Activated T-cell treated with anti-CD3 and anti-CD28 coated beads for 4 hours (primary cell): ENCODE data around the gene RAB14.

ENCODE experiments used
- DNase-seq: peaks from one replicate; pipeline ENCODE4 v3.0.0-alpha.2; 2020

The RAB14 gene

DNA sequence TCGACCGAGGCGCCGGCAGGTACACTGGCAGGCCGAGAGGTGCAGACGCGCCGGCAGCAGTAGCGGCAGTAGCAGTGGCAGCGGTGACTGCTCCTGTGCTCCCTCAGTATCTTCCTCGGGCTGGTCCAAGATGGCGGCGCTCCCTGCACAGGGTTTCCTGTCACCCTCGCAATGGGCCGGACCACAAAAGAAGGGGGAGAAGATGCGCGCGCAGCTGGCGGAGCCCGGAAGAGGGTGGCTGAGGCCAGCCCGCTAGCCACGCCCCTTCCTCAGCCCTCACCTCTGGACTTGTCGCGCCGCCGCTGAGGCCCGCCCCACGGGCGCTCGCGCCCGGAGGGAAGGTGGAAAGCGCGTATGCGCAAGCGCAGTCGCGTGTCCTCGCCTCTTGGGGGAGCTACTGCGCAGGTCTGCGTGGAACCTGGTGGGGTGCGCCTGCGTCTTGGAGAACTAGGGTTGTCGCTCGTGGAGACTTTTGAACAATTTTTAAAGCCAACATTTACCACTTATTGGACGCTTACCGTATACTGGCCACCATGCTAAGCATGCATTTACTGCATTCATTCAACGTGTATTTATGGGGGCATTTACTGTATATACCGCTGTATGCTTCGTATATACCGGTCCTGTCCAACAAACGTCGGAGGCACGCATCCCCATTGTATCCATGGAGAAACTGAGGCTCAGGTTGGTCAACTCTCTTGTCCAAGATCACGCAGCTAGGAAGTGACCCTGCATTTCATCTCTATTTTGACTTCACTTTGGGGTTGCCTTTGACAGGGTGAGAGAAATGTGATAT is at the start of gene RAB14:
TSS of gene RAB14 (minus strand) at position 132 of the 796 bp plus-strand sequence. CDS start 8,457 bp downstream, outside the sequence.
- DNase-seq: peak; percentile 100

DNA sequence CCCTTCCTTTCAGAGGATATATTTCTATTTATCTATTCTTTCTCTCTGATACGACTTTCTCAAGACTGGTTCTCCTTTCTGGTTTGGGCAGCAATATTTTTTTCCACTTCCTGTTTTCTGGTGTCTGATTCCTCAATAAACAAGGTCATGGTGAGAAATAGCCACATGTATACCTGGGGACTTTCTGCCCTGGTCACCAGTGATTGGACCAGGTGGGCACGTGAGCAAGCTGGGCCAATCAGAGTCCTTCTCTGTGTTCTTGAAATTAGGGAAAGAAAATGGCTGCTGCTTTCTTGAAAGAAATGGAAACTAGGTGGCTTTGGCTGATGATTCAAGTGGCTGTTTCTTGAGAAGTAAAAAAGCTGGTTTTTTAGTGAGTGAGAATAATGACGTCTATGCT is 47.9 kb upstream of the RAB14 start:
- DNase-seq: no peak

DNA sequence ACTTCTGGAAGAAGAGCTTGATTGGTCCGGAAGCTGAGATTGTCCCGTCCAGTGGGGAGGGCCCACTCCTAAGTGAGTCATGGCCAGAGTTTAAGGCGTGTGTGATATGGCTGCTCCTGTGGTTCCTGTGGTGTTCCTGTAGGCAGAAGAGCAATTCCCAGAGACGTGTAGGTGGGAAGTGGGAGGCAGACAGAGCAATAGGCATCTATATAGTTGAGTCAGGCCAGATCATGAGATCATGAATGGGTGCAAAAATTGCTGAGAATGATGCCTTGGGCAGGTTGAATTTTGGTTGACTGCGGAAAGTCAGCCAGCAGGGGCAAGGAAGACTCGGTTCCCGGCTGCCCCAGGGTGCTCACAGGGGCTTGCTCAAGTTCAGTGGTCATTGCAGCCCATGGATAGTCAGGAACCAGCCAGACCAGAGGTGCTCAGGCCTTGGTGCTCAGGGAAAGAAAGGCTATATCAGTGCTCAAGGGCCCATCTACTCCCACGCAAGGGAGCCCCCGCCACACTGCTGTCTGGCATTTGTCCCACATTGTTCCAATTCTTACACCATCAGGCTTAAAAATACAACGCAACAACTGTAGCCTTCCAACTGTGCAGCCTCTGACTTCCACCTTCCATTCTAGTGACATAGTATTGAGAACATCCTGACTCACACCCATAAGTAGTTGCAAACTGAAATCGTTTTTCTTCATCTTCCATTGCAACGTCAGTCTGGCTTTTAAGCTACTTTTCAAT is 45.3 kb upstream of the RAB14 start:
- no peak for DNase-seq

DNA sequence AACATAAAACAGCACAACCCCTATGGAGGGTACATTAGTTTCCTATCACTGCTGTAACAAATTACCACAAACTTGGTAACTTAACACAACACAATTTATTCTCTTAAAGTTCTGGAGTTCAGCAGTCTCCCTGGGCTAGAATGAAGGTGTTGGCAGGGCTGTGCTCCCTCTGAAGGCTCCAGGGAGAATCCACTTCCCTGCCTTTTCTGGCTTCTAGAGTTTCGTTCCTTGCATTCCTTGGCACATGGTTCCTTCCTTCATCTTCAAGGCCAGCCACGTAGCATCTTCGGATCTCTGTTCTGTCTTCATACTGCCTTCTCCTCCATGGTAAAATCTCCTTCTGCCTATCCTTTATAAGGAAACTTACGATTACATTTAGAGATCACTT is 41.3 kb upstream of the RAB14 start:
- no peak for DNase-seq

DNA sequence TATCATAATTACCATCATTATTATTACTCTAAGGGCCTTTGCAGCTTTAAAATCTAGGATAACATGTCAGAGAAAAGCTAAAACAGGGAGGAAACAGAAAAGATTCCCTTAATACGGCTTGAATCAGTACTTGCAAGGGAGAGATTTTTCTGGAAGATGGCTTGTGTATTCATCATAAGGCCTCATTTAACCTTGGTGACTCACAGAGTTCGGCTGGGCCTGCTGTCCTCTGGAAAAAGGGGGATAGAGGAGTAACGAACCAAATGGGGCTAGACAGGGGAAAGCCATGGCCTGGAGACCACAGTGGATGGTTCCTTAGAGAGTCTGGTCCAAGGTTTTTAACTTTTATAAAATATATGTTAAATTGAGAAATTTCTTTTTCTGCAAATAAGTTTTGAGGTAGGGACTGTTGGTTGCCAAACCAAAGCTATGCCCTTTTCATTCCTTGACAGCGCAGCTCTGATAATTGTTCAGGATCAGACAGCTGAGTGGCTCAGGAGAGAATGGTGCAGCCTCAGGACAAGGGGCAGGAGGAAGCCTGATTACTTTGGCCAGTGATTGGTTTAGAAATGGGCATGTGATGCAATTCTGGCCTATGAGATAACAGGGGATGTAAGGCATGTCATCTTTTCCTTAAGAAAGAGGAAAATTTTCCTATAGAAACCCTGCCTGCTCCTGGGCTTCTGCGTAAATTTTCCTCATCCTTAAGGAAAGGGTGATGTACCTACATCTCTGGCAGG is 40.7 kb upstream of the RAB14 start:
- DNase-seq: no peak

DNA sequence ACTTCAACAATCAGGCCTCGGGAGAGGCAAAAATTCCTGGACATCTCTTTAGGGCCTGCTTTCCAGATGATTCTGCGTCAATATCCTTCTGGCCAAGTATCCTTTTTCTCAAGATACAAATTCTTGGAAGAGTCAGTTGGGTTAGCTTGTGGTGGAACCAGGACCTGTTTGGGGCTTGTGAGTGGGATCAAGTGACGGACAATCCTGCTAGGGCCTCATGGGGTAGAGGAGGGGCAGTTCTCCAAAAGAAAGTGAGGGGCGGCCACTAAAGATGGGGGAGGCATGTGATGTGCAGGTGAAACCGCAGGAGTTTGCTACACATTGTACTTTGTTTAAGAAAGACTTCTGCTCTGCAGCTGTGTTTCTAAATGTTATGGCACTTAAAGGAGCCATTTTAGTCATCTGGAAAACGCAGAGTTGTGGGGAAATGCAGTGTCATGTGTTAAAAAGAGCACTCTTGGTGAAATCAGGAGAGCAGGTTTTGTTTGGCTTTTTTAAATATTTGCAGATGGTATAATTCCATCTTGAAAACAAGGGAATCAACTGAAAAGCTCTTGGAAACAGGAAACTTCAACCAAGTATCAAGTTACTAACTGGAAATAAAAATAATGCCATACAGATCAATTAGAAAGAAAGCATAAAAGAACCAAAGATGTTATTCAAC is 38.9 kb upstream of the RAB14 start:
- DNase-seq: no peak

DNA sequence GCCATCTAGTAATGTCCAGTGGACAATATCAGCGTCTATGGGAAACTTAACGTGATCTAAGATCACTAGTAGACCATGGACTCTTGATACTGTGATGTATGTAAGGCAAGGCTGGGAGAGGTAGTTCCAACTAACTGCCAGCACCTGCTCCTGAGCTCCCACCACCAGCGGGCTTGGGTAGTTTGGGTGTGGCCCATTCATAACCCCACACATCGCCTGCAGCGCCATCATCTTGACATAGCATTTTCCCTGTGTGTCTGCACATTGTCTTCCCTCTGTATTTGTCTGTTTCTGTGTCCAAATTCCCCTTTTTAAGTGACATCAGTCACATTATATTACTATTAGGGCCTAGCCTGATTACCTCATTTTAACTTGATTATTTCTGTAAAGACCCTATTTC is 38.2 kb upstream of the RAB14 start:
- DNase-seq: no peak

DNA sequence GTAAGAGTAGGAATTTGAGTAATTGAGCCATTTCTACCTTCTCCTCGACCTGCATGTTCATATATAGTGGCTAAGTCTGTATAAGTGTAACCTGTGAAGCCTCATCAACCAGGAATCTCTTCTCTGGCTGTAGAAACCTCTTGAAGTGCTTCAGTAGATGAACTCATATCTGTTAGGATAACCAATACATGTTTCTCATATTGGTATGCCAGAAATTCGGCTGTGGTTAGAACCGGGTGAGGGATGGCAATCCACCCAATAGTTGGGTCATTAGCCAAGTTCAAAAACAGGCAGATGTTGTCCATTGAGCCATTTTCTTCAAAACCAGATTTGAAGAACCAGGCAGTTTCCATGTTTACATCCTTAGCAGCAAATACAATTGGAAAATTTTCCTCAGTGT is 37.4 kb upstream of the RAB14 start:
- DNase-seq: no peak

DNA sequence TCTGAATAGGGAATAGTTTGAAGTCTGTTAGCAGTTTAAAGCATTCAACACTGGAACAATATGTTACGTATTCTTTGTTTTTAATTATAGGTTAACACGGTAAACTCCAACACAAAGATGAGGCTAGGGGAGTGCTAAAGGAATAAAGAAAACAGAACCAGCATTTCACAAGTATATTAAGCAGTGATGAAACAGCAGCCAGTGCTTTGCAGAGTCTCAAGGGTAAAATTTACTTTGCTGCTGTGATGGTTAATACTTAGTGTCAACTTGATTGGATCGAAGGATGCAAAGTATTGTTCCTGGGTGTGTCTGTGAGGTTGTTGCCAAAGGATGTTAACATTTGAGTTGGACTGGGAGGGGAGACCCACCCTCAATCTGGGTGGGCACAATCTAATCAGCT is 36.2 kb upstream of the RAB14 start:
- DNase-seq: no peak

DNA sequence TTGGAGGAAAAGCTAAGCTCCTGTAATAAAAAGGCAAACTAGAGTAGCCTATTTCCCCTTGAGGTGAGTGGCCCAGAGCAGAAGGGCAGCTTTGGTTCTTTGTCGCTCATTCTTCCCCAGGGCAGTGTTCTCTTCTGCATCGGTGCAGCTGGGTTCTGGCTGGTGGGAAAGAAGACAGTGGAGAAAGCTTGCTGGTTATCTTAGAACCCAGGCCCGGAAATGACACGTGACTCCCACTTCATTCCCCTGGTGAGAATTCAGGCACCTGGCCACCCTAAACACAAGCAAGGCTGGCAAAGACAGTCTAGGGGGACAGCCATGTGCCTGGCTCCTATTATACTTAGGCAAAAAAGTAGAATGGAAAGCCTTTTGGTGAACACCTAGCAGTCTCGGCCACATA is 33.8 kb upstream of the RAB14 start:
- no peak for DNase-seq

DNA sequence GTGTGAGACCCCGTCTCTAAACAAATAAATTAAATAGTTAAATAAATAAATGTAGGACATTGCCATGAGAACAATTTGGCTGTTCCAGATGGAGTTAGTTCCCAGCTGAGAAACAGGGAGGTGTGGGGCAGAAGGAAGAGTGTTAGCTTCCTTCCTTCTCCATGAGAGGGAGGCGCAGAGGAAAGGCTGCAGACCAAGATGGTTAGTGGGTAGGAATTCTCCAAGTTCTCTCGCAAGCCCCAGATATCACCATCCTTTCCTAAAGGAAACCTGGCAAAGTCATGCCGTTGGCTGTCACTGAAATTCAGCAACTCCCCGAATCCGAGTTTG is 33.1 kb upstream of the RAB14 start:
- DNase-seq: no peak

DNA sequence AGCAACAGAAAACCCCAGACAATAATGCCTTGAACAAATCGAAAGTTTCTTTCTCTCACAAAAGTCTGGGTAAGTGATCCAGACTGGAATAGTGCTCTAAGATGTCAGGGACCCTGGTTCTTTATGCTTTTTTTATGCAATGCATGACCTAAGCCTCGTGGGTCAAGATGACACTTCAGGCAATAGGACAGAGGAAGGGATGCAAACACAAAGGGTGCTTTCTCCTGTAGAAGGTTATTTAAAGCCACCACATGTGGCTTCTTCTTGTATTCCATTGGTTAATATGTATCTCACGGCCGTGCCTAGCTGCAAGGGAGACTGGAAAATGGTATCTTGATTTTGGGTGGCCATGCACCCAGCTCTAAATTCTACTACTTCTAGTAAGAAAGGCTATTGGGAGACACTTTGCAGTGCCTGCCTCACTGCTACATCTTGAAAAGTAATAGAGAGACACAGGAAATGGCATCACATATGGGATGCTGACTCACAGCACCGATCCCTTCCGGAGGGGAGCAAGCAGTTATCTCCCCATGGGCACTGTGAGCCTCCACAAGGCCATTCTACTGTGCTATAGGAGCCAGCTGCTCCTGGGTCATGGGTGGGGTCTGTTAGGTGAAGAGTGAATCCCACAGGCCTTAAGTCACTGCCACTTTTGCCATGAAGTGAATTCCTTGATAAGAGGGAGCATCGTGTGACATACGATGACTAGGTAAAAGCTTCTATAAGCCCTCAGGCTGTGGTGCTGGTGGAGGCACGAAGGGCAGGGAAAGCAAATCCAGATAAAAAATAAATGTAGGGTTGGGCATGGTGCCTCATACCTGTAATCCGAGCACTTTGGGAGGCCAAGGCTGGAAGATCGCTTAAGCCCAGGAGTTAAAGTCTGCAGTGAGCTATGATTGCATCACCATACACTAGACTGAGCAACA is 32.5 kb upstream of the RAB14 start:
- DNase-seq: no peak

DNA sequence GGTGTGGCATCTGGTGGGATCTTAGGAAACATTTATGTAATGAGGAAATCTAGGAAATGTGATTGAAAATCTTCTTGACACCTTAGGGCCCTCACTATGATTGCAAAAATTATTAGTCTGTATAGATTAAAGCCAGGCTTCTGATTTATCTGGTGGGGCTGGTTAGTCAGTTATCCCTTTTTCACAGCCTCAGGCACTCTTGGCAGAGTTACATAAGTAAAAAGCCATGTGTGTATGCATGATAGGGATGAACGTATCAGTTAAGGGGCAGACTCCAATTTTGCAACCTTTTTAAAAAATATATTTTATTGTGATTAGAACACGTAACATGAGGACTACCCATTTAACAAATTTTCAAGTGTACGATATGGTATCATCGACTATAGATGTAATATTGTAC is 30.6 kb upstream of the RAB14 start:
- DNase-seq: no peak

DNA sequence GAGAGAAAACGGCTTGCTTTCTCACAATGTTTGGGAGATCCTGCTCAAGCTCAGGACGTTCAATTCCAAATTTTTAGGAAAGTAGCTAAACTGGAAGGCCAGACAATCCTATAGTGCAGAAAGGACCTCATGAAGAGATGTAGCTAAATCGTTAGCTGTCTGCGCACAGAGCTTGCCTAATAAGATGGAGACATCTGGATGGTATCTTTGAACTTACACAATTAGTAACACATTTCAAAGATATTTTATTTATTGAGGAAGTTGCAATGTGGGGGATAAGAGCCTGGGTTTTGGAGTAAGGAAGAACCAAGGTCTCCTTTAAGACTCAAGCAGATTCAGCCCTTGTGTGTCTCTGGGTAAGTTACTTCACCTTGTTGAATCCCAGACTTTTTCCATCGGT is 28.6 kb upstream of the RAB14 start:
- DNase-seq: no peak

DNA sequence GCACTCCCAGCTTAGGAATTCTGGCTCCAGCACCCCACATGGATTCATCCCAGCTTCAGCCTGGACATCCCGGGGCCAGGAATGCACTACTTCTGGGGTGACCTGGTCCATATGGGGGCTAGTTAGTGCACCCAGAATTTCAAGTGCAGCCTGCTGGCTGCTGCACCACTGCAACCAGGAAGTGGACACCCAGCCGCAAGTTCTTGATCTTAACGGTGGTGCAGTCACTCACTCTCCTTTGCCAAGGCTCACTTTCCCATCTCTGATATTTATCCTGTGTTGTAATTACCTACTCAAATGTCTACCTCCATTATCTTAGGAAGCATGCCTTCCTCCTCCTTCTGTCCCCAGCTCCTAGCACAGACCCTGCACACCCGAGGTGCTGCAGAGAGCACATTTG is 26.2 kb upstream of the RAB14 start:
- DNase-seq: no peak

DNA sequence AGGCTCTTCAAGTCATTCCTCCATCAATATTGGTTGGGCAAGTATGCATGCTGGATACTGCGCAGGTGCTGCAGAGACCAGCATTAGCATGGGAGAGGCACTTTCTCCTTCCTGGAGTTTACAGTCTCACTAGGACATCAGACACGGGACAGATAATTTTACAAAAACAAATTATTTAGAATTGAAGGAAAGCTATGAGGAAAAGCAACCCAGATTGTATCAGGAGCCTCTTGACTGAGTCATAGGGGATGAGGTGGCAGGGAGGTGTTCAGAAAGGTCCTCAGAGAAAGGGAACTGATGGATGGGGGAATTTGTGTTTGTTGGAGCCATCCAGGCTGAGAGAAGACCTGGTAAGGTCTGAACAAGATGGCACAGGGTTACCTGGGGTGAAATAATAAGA is 24.5 kb upstream of the RAB14 start:
- no peak for DNase-seq

DNA sequence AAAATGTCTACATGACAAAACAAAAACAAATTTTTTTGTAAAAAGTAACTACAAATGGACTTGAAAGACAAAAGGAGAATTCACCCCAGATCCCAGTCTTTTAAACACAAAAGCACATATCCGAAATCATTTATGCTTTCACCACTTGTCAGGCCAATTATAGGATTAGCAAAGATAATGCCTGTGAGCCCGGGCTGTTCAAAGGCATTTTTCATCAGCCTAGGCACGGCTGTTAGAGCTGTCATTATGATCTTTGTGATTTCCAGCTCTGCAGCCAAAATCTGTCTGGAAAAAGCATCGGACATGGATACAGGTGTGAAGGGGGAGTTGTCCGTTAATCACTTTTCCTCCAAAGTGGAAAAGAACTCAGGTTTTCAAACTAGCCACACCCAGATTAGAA is 23.6 kb upstream of the RAB14 start:
- DNase-seq: no peak

DNA sequence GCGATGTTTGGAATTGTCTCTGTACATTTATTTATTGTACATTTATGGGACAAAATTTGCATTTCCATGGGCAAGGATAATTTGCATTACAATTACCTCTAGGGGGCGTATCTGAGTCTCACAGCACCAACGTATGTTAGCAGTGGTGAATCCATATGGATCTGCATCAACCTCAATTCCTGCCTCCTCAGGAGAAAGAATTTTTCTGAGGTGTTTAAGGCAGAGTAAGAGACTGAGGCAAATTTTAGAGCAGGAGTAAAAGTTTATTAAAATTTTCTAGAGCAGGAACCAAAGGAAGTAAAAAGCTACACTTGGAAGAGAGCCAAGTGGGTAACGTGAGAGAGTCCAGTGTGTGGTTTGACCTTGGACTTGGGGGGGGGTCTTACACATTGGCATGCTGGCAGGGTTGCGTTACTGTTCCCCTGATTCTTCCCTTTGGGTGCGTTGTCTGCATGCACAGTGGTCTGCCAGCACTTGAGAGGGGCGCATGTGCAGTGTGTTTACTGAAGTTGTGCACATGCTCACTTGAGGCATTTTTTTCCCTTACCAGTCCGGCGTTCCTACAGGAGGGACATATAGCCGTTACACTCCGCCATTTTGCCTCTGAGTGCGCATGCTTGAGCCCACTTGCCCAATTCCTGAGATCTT is 21.0 kb upstream of the RAB14 start:
- DNase-seq: no peak

DNA sequence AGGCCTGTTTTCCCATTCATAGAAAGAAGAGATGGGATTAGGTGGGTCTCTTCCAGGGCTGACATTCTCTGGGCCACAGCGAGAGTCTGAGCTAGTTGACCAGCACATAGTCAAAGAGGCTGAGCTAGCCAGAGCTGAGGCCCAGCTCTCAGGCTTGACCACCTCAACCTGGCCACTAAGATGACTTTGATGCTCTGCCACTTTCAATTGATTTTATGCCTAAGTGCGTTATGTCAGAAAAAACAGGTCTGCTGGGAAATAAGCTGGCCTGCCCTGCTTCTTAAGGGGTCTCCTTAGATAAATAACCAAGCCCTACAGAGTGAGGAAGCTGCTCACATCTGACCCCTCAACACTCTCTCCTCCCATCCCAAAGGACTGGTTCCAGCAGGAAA is 20.0 kb upstream of the RAB14 start:
- DNase-seq: no peak

DNA sequence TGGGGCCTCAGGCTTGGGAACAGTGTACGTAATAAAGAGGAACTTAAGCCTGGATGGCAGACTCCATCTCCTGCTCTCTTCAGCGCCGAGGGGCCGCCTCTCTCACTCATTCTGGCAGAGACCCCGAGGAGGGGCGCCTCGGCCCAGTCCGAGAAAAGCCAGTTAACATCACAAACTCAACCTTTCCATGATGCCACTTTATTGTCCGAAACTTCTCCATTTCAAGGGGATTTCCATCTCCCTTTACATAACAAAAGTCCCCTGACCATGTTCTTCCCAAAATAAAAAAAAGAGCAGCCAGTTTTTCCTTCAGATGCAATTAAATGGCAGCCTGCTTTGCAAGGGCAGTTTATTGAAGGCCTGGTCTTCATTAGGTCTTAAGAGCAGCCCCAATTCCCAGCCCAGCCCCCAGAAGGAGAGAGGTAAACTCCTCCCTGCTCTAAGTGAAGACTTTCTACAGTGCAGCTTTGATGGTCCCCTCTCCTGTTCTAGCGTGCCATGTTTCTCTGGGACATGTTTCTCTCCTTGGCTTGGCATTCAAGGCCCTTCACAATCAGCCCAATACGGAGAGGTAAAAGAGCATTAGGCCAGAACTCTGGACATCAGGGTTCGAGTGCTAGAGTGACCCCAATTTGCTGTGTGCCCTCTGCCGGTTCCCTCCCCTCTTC is 19.5 kb upstream of the RAB14 start:
- DNase-seq: no peak

DNA sequence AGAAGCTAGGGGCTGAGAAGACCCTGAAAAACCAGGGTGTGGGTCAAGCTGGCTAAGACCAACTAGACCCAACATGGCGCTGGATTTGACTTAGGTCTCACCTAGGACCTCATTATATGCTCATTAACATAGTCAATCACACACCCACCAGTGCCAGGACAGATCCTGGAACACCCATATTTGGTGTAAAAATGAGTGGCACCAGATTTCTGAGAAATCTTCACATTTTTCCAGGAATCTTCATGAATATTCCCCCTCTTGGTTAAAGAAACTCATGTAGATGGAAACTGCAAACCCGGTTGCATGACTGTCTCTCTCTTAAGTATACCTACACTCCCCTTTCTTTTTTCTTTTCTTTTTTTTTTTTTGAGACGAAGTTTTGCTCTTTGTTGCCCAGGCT is 17.9 kb upstream of the RAB14 start:
- DNase-seq: no peak
